HCT116 (cell line): ENCODE data around the gene FNBP1.

Experiments
- CBX3 ChIP-seq: IDR thresholded peaks from 2 replicates; pipeline ENCODE4 v1.6.1; 2012; ENCODE audit warnings: low read depth
- EZH2phosphoT487 ChIP-seq: fragments of 200-600 bp; IDR thresholded peaks from 2 replicates; pipeline ENCODE4 v1.6.1; 2018; ENCODE audit warnings: antibody characterized with exemption, borderline replicate concordance
- POLR2A ChIP-seq: IDR thresholded peaks from 2 replicates; pipeline ENCODE4 v1.7.0; 2011; ENCODE audit warnings: borderline replicate concordance; ENCODE audit not compliant: insufficient read depth, insufficient read length; ENCODE audit errors: extremely low read depth
- TF ChIP-seq, protein P1 (sequence below), 3 experiments: fragments of 200-600 bp in 1 of 3; sonication (generic) in 1 of 3; IDR thresholded peaks in 2 of 3; conservative IDR thresholded peaks in 1 of 3; 2 replicates each; pipeline ENCODE4 v1.5.1; 2012 to 2017; ENCODE audit warnings: low read depth in 2 of 3, low read length in 2 of 3, antibody characterized with exemption in 1 of 3, borderline replicate concordance in 1 of 3, control low read depth in 1 of 3, mild to moderate bottlenecking in 1 of 3, mixed read lengths in 1 of 3, mixed run types in 1 of 3, moderate library complexity in 1 of 3; ENCODE audit not compliant: insufficient read depth in 1 of 3
- TF ChIP-seq, protein P2 (sequence below): IDR thresholded peaks from 2 replicates; pipeline ENCODE4 v1.6.1; 2012
- TF ChIP-seq, protein P3 (sequence below): IDR thresholded peaks from 2 replicates; pipeline ENCODE4 v1.6.1; 2011; ENCODE audit warnings: mild to moderate bottlenecking, low read length, moderate library complexity; ENCODE audit not compliant: insufficient replicate concordance; ENCODE audit errors: extremely low read depth

DNA sequence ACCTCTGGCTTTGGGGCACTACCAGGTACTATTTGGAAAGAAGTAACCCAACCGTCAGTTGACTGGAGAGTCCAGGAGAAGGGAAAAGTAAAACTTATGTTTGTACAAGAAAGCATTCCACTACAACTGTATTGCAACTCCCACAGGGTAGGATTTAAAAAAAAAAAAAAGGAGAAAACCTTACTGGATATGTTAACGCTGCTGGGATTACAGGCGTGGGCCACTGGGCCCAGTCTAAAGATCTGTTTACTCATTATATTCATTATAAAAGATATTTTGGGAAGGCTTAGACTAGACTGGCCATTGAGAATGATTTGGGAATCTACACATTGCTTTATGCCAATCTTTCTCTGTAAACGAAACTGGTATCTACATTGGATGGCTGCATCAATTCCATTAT is 121.1 kb downstream of the FNBP1 start:
- TF ChIP-seq, protein P1, sequence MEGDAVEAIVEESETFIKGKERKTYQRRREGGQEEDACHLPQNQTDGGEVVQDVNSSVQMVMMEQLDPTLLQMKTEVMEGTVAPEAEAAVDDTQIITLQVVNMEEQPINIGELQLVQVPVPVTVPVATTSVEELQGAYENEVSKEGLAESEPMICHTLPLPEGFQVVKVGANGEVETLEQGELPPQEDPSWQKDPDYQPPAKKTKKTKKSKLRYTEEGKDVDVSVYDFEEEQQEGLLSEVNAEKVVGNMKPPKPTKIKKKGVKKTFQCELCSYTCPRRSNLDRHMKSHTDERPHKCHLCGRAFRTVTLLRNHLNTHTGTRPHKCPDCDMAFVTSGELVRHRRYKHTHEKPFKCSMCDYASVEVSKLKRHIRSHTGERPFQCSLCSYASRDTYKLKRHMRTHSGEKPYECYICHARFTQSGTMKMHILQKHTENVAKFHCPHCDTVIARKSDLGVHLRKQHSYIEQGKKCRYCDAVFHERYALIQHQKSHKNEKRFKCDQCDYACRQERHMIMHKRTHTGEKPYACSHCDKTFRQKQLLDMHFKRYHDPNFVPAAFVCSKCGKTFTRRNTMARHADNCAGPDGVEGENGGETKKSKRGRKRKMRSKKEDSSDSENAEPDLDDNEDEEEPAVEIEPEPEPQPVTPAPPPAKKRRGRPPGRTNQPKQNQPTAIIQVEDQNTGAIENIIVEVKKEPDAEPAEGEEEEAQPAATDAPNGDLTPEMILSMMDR (IDR thresholded peaks at IDR 0.05 in 2 of 3, conservative IDR thresholded peaks at IDR 0.05 in 1 of 3; ENCODE audit: borderline replicate concordance in 1 of 3, insufficient read depth in 1 of 3, low read depth in 2 of 3, low read length in 2 of 3) = no peak
- TF ChIP-seq EZH2phosphoT487 (no peak), POLR2A (no peak), CBX3 (no peak)
- TF ChIP-seq, protein P2, sequence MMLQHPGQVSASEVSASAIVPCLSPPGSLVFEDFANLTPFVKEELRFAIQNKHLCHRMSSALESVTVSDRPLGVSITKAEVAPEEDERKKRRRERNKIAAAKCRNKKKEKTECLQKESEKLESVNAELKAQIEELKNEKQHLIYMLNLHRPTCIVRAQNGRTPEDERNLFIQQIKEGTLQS = no peak
- TF ChIP-seq, protein P3, sequence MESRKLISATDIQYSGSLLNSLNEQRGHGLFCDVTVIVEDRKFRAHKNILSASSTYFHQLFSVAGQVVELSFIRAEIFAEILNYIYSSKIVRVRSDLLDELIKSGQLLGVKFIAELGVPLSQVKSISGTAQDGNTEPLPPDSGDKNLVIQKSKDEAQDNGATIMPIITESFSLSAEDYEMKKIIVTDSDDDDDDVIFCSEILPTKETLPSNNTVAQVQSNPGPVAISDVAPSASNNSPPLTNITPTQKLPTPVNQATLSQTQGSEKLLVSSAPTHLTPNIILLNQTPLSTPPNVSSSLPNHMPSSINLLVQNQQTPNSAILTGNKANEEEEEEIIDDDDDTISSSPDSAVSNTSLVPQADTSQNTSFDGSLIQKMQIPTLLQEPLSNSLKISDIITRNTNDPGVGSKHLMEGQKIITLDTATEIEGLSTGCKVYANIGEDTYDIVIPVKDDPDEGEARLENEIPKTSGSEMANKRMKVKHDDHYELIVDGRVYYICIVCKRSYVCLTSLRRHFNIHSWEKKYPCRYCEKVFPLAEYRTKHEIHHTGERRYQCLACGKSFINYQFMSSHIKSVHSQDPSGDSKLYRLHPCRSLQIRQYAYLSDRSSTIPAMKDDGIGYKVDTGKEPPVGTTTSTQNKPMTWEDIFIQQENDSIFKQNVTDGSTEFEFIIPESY = no peak
